ENCODE results near the gene ME1. TPM values are rescaled to one million over a fixed set of nuclear protein-coding genes. Genes with fewer than 3 reads are reported as not detected.

Gene ME1
- total RNA-seq, 1 experiment from 2014 or later: 7.8 TPM

DNA sequence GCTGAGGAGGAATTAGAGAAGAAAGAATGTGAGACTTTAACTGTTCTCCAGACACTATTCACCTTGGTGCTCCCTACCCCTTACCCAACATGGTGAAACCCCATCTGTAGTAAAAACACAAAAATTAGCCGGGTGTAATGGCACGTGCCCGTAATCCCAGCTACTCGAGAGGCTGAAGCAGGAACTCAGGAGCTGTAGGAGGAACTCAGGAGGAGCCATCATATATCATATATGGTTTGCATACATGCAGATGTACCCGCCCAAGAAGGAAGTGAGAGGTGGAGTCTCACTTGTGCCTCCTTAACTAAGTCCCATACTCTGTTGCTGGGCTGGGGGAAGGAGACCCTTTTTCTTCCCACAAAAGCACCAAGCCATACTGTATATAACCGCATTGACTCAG is 35.5 kb upstream of the ME1 start:
- Histone ChIP-seq H3K23me2 (ENCODE audit: insufficient read length, low read depth, low read length, poor library complexity, severe bottlenecking) (no peaks in the 10 kb centered on the region), H3K9me3 (ENCODE audit: control insufficient read depth, low read depth, low read length) (no peaks in the 10 kb centered on the region), H3K27ac (ENCODE audit: insufficient read length, low read depth, low read length) (no peak overlapping the region), H2BK12ac (ENCODE audit: insufficient read length, low read depth, low read length) (no peak overlapping the region), H3K4me1 (ENCODE audit: insufficient read depth, low read length) (no peaks in the 10 kb centered on the region), H3K56ac (ENCODE audit: insufficient read length, low read depth, low read length) (no peak overlapping the region), H3T11ph (ENCODE audit: low read length) (no peak overlapping the region), H3K27me3 (ENCODE audit: insufficient read depth, low read length) (peaks cover 4% of the 10 kb centered on the region; the same call in 1 of the 2 replicates), H3K18ac (ENCODE audit: insufficient read length, low read depth, low read length) (no peak overlapping the region), H2AFZ (ENCODE audit: low read length) (no peak overlapping the region), H3K9ac (ENCODE audit: extremely low read depth, insufficient read length, low read length) (no peak overlapping the region), H4K91ac (ENCODE audit: insufficient read length, low read depth, low read length) (no peak overlapping the region), H3K4ac (ENCODE audit: low read depth, low read length) (no peak overlapping the region), H3K4me2 (ENCODE audit: insufficient read depth, insufficient read length, low read length) (no peak overlapping the region), H2BK120ac (ENCODE audit: low read depth, low read length, poor library complexity, severe bottlenecking) (no peak overlapping the region), H2BK5ac (ENCODE audit: insufficient read length, low read length) (no peak overlapping the region), H4K8ac (replicated peaks; ENCODE audit: insufficient read length, low read depth, low read length) (no peak overlapping the region), H3K79me2 (ENCODE audit: insufficient read depth, low read length) (no peaks in the 10 kb centered on the region), H4K20me1 (ENCODE audit: control insufficient read depth, insufficient read depth, insufficient read length) (no peaks in the 10 kb centered on the region), H3K14ac (ENCODE audit: insufficient read depth, low read length) (no peak overlapping the region), H2AK5ac (ENCODE audit: insufficient read length, low read length) (no peak overlapping the region), H3K23ac (ENCODE audit: insufficient read length, low read depth, low read length) (no peak overlapping the region), H2BK20ac (ENCODE audit: low read depth, low read length, poor library complexity, severe bottlenecking) (no peak overlapping the region), H2BK15ac (ENCODE audit: low read depth, low read length) (no peak overlapping the region), H3K79me1 (ENCODE audit: insufficient read depth, low read depth, low read length, poor library complexity, severe bottlenecking) (no peaks in the 10 kb centered on the region), H4K5ac (ENCODE audit: insufficient read length, low read depth, low read length) (no peak overlapping the region)
- Mint-ChIP-seq H3K9me3 (no peaks in the 10 kb centered on the region; a peak in 1 of 5 replicates), H3K4me1 (peaks cover 18 to 22% of the 10 kb centered on the region in 2 experiments), H3K27ac (no peak overlapping the region), H3K27me3 (ENCODE audit: low read depth) (peaks cover 37% of the 10 kb centered on the region), H3K36me3 (ENCODE audit: insufficient read depth in 1 of 3, low read depth in 3 of 3) (no peaks in the 10 kb centered on the region), H3K4me3 (no peak overlapping the region)
- WGBS (ENCODE audit: extremely low coverage, insufficient read length, low lambda C conversion rate): no CpG with 5 or more reads among the region's 6 CpGs
- no peak for DNase-seq
- TF ChIP-seq CTCF (conservative IDR thresholded peaks at IDR 0.05): no peak
